GM18502 (cell line): Measurements from ENCODE around the gene SLC4A4.

Experiments
- ATAC-seq: cut with Tn5 transposase; IDR thresholded peaks from one replicate; pipeline ENCODE4 v1.9.1; 2021; ENCODE audit warnings: mild to moderate bottlenecking; ENCODE audit not compliant: unreplicated experiment, poor library complexity

Gene SLC4A4

GRCh38 chr4:71355971-71356370 is 17.2 kb downstream of the SLC4A4 start:
- no peak for ATAC-seq

- no peak for ATAC-seq
Observed at GRCh38 chr4:71356924-71357663, 18.3 kb downstream of the SLC4A4 start.

GRCh38 chr4:71360844-71361243 is 22.0 kb downstream of the SLC4A4 start:
- no peak for ATAC-seq

- no peak for ATAC-seq
Observed at GRCh38 chr4:71361476-71361875, 22.7 kb downstream of the SLC4A4 start.

GRCh38 chr4:71366766-71367165 is 27.9 kb downstream of the SLC4A4 start:
- no peak for ATAC-seq

GRCh38 chr4:71367546-71367945 is 28.7 kb downstream of the SLC4A4 start:
- ATAC-seq, result no peak

- no peak for ATAC-seq
Observed at GRCh38 chr4:71368906-71369305, 30.1 kb downstream of the SLC4A4 start.

GRCh38 chr4:71369536-71369935 is 30.7 kb downstream of the SLC4A4 start:
- ATAC-seq, result no peak

GRCh38 chr4:71375494-71375893 is 36.7 kb downstream of the SLC4A4 start:
- no peak for ATAC-seq

- no peak for ATAC-seq
Observed at GRCh38 chr4:71377561-71377960, 38.7 kb downstream of the SLC4A4 start.

- no peak for ATAC-seq
Observed at GRCh38 chr4:71379126-71379525, 40.3 kb downstream of the SLC4A4 start.

GRCh38 chr4:71380788-71381187 is 42.0 kb downstream of the SLC4A4 start:
- no peak for ATAC-seq

- no peak for ATAC-seq
Observed at GRCh38 chr4:71382125-71382899, 43.5 kb downstream of the SLC4A4 start.

GRCh38 chr4:71382900-71383560 is 44.2 kb downstream of the SLC4A4 start:
- ATAC-seq, result no peak

- no peak for ATAC-seq
Observed at GRCh38 chr4:71383984-71384383, 45.2 kb downstream of the SLC4A4 start.

- no peak for ATAC-seq
Observed at GRCh38 chr4:71389149-71389827, 50.5 kb downstream of the SLC4A4 start.

- ATAC-seq, result no peak
Observed at GRCh38 chr4:71392109-71392508, 53.3 kb downstream of the SLC4A4 start.

- ATAC-seq, result no peak
Observed at GRCh38 chr4:71396382-71396781, 57.6 kb downstream of the SLC4A4 start.

- ATAC-seq, result no peak
Observed at GRCh38 chr4:71400810-71401209, 62.0 kb downstream of the SLC4A4 start.

- ATAC-seq, result no peak
Observed at GRCh38 chr4:71402616-71403015, 63.8 kb downstream of the SLC4A4 start.

GRCh38 chr4:71404049-71404448 is 65.2 kb downstream of the SLC4A4 start:
- ATAC-seq, result no peak
